Smooth muscle cell (in vitro differentiated cells): ENCODE results near the gene CCDC150. TPM values are rescaled to one million over a fixed set of nuclear protein-coding genes. Genes with fewer than 3 reads are reported as not detected.

Source experiments
- DNase-seq: peaks from one replicate; lab custom pipeline; 2025; ENCODE audit not compliant: unreplicated experiment; lab: John Stamatoyannopoulos, UW
- H2AFZ ChIP-seq: fragments of 200-600 bp; sonication (generic); 2 replicates; pipeline ENCODE4 v1.6.0; 2016; ENCODE audit warnings: antibody characterized with exemption, low read depth, mild to moderate bottlenecking
- H3F3A ChIP-seq: fragments of 200-600 bp; sonication (generic); 2 replicates; pipeline ENCODE4 v1.6.0; 2017; ENCODE audit warnings: antibody characterized with exemption, low read depth
- H3K27ac ChIP-seq: fragments of 200-600 bp; sonication (generic); 2 replicates; pipeline ENCODE4 v1.5.1; 2016; ENCODE audit warnings: low read depth, mild to moderate bottlenecking
- H3K27me3 ChIP-seq: fragments of 200-600 bp; sonication (generic); 2 replicates; pipeline ENCODE4 v1.6.1; 2016; ENCODE audit warnings: low read depth, mild to moderate bottlenecking
- H3K36me3 ChIP-seq: fragments of 200-600 bp; sonication (generic); 2 replicates; pipeline ENCODE4 v1.5.1; 2016; ENCODE audit warnings: low read depth
- H3K4me1 ChIP-seq: fragments of 200-600 bp; sonication (generic); 2 replicates; pipeline ENCODE4 v1.5.1; 2016; ENCODE audit warnings: low read depth
- H3K4me2 ChIP-seq: fragments of 200-600 bp; sonication (generic); 2 replicates; pipeline ENCODE4 v1.6.0; 2016; ENCODE audit warnings: mild to moderate bottlenecking
- H3K4me3 ChIP-seq: fragments of 200-600 bp; sonication (generic); 2 replicates; pipeline ENCODE4 v1.5.1; 2016; ENCODE audit warnings: mild to moderate bottlenecking
- H3K79me2 ChIP-seq: fragments of 200-600 bp; sonication (generic); 2 replicates; pipeline ENCODE4 v1.6.0; 2016; ENCODE audit warnings: low read depth, mild to moderate bottlenecking
- H3K9ac ChIP-seq: fragments of 200-600 bp; sonication (generic); 2 replicates; pipeline ENCODE4 v1.6.0; 2016; ENCODE audit warnings: low read depth
- H3K9me3 ChIP-seq: fragments of 200-600 bp; sonication (generic); replicated peaks from 2 replicates; pipeline ENCODE4 v1.5.1; 2016; ENCODE audit warnings: low read depth
- H4K20me1 ChIP-seq: fragments of 200-600 bp; sonication (generic); 2 replicates; pipeline ENCODE4 v1.6.0; 2016; ENCODE audit warnings: low read depth
- WGBS: methylation state at CpG from one replicate; pipeline ENCODE4 v1.1.7; 2016; ENCODE audit warnings: low lambda C conversion rate; 5-methylcytosine and 5-hydroxymethylcytosine counted together
- polyA plus RNA-seq: library from polyadenylated mRNA; unstranded; fragments of >200 nt; fragmentation: Nextera tagmentation; extraction: Ambion mirVana; gene quantifications from 2 replicates; pipeline ENCODE4 v1.2.1, GENCODE V29; 2016
- total RNA-seq: library from RNA; depleted of rRNA; stranded (reverse); fragments of >200 nt; gene quantifications from 2 replicates; pipeline ENCODE4 v1.2.3, GENCODE V29; 2014
- TF ChIP-seq, protein P1 (sequence below): fragments of 200-600 bp; sonication (generic); IDR thresholded peaks from 2 replicates; pipeline ENCODE4 v1.5.1; 2017; ENCODE audit warnings: borderline replicate concordance, mild to moderate bottlenecking, antibody characterized with exemption; ENCODE audit not compliant: insufficient read depth, poor library complexity, severe bottlenecking

Gene CCDC150
- total and polyA plus RNA-seq, 2 experiments from 2014 or later, result 2.0 to 2.5 TPM

DNA sequence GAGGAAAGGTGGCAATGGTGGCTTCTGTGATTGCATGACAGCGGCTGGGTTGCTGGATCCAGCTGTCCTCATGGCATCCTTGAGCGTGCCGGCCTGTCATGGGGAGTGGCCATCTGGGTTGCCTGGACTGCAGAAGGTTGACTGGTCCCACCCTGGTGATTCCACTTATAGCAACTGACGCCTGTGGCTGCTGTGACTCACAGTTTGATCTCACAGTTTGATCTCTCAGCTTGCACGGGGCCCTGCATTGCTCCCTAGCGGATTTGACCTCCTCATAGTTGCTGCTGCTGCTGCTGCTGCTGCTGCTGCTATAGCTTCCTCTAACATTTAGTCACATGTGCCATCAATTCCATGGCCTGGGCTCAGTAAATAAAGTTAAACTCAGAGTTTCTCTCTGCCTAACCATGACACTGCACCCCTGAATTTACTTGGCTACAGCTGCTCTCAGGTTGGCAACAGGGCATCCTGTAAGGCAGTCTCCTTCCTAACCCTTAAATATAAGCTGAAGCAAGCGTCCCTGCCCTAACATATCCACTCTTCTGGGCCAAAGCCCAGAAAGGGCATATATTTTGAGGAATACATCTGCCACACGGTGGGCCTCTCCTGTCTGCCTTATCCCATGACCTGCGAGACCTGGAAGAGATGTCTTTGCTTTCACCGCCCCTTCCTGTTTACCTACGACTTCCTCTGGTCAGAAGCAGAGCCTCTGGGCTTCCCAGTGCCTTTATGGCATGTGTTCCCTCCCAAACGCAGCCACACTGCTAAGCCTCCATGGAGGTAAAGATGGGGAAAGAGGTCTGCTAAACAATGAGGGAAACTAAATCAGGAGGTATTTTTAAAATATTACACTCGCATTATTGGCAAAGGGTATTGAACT is 37.8 kb upstream of the CCDC150 start:
- Histone ChIP-seq H3K9me3 (no peaks in the 10 kb centered on the region), H3K36me3 (no peaks in the 10 kb centered on the region), H3K27me3 (no peaks in the 10 kb centered on the region), H3K27ac (peak overlapping the region; percentile 93), H4K20me1 (no peaks in the 10 kb centered on the region), H3K4me1 (peaks cover 5% of the 10 kb centered on the region), H3K9ac (peak overlapping the region; percentile 68), H3K4me3 (no peak overlapping the region), H3F3A (peaks cover 11% of the 10 kb centered on the region), H3K79me2 (no peaks in the 10 kb centered on the region), H3K4me2 (peak overlapping the region; percentile 58), H2AFZ (peak overlapping the region; percentile 56)
- TF ChIP-seq, protein P1, sequence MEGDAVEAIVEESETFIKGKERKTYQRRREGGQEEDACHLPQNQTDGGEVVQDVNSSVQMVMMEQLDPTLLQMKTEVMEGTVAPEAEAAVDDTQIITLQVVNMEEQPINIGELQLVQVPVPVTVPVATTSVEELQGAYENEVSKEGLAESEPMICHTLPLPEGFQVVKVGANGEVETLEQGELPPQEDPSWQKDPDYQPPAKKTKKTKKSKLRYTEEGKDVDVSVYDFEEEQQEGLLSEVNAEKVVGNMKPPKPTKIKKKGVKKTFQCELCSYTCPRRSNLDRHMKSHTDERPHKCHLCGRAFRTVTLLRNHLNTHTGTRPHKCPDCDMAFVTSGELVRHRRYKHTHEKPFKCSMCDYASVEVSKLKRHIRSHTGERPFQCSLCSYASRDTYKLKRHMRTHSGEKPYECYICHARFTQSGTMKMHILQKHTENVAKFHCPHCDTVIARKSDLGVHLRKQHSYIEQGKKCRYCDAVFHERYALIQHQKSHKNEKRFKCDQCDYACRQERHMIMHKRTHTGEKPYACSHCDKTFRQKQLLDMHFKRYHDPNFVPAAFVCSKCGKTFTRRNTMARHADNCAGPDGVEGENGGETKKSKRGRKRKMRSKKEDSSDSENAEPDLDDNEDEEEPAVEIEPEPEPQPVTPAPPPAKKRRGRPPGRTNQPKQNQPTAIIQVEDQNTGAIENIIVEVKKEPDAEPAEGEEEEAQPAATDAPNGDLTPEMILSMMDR, result no peak
- 46% methylated on average over 13 of the region's 13 CpGs for WGBS
- peak; percentile 57 for DNase-seq

- TF ChIP-seq, protein P1, result no peak
- Histone ChIP-seq H3K9me3 (no peaks in the 10 kb centered on the region), H3F3A (peaks cover 11% of the 10 kb centered on the region), H3K4me2 (no peak overlapping the region), H3K27ac (no peak overlapping the region), H4K20me1 (no peaks in the 10 kb centered on the region), H3K27me3 (no peaks in the 10 kb centered on the region), H3K9ac (no peak overlapping the region), H2AFZ (no peak overlapping the region), H3K4me1 (peaks cover 16% of the 10 kb centered on the region), H3K36me3 (no peaks in the 10 kb centered on the region), H3K79me2 (no peaks in the 10 kb centered on the region), H3K4me3 (no peak overlapping the region)
- WGBS, result 90% methylated on average over 2 of the region's 2 CpGs
- no peak for DNase-seq
These were observed 35.3 kb upstream of the CCDC150 start for GRCh38 chr2:196604196-196604595.

DNA sequence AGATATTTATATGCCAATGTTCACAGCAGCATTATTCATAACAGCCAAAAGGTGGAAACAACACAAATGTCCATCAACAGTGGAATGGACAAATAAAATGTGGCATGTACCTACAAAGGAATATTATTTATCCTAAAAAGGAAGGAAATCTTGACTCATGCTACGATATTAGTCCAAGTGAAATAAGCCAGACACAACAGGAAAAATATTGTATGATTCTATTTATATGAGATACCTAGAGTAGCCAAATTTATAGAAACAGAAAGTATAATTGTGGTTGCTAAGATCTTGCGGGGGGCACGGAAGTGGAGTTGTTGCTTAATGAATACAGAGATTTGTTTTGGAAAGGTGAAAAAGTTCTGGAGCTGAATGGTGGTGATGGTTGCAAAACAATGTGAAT is 33.0 kb upstream of the CCDC150 start:
- no peaks in the 10 kb centered on the region for H3K27me3 ChIP-seq
- H3K79me2 ChIP-seq, result no peaks in the 10 kb centered on the region
- peak overlapping the region; percentile 83 for H3K27ac ChIP-seq
- TF ChIP-seq, protein P1, result no peak
- no peaks in the 10 kb centered on the region for H3K9me3 ChIP-seq
- no peak for DNase-seq
- peak overlapping the region; percentile 36 for H2AFZ ChIP-seq
- peaks cover 16% of the 10 kb centered on the region for H3K4me1 ChIP-seq
- H4K20me1 ChIP-seq, result no peaks in the 10 kb centered on the region
- no peak overlapping the region for H3K9ac ChIP-seq
- peak overlapping the region; percentile 56 for H3K4me2 ChIP-seq
- H3K36me3 ChIP-seq, result no peaks in the 10 kb centered on the region
- 94% methylated on average over 3 of the region's 3 CpGs for WGBS
- peaks cover 6% of the 10 kb centered on the region for H3F3A ChIP-seq
- no peak overlapping the region for H3K4me3 ChIP-seq
